ENCODE measurements around the gene XPO6.

DNA sequence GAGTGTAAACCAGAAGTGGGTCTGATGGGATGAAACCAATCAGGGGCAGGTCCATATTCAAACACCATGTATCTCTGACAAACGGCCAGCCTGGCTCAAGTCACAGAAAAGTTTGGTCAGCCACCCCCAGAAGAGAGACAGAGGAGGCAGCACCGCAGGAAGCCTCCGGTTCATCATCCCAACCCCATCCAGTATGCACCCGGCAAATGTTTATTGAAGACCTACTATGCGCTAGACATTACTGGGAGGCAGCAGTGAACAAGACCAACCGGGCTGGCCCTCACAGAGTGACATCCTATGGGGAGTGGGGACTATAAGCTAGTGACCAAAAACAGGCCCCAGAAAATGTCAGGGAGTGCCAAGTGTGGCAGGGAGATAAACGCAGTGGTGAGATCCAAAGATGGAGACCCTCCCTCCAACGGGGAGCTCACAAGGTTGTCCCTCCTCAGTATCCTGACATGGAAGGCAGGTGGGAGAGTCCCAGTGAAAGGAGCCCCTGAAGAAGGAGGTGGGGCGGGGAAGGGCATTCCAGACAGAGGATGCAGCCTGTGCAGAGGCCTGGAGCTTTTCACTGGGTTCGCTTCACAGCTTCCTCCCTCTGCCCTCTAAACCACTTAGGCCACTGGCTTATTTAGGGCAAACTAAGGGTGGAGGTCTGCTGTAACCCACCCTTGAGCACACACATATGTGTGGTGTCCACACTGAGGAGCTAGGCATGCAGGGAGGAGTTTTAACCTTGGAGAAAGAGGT lies 150.2 kb downstream of the XPO6 start:
- no peak for TF ChIP-seq POLR2A (IDR thresholded peaks at IDR 0.05)
- TF ChIP-seq, protein P1, sequence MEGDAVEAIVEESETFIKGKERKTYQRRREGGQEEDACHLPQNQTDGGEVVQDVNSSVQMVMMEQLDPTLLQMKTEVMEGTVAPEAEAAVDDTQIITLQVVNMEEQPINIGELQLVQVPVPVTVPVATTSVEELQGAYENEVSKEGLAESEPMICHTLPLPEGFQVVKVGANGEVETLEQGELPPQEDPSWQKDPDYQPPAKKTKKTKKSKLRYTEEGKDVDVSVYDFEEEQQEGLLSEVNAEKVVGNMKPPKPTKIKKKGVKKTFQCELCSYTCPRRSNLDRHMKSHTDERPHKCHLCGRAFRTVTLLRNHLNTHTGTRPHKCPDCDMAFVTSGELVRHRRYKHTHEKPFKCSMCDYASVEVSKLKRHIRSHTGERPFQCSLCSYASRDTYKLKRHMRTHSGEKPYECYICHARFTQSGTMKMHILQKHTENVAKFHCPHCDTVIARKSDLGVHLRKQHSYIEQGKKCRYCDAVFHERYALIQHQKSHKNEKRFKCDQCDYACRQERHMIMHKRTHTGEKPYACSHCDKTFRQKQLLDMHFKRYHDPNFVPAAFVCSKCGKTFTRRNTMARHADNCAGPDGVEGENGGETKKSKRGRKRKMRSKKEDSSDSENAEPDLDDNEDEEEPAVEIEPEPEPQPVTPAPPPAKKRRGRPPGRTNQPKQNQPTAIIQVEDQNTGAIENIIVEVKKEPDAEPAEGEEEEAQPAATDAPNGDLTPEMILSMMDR (IDR thresholded peaks at IDR 0.05), result no peak
